Measurements from ENCODE around the gene EFHC2.
"Not testable (repeated sequence)": the region's sequence is repeated elsewhere in the genome, so short reads cannot be mapped to it uniquely, and the experiment has no call there.

The EFHC2 gene

DNA sequence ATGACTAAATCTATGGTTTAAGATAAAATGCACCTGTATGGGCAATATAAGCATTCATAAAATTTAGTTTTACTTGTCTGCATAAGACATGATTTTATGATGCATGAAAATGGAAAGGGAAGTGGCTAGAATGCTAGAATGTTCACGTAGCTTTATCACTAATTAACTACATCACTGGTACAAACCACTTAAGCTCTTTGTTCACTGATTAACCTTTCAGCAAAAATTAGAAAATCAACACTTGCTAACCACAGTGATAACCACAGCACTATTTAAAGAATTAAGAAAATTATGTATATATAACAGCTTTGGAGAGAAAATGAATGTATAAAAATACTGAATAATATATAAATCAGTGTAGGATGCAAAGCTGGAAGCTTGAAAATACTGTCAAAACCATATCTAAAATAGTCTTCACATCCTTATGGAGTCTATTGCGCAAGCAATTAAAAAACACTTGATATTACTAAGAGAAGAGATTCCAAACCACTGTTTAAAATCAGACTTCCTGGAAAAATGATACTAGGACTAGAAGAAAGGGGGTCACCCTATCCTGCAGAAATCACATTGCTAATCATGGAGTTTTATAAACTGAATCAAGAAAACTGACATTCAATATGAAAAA is 51.9 kb downstream of the EFHC2 start:
- DNase-seq, result peak; percentile 5

GRCh38 chrX:44290718-44291117 is 52.8 kb downstream of the EFHC2 start:
- no peak for DNase-seq

GRCh38 chrX:44282753-44283152 is 60.7 kb downstream of the EFHC2 start:
- no peak for DNase-seq

- no peak for DNase-seq
Observed at GRCh38 chrX:44280116-44280515, 63.4 kb downstream of the EFHC2 start.

DNA sequence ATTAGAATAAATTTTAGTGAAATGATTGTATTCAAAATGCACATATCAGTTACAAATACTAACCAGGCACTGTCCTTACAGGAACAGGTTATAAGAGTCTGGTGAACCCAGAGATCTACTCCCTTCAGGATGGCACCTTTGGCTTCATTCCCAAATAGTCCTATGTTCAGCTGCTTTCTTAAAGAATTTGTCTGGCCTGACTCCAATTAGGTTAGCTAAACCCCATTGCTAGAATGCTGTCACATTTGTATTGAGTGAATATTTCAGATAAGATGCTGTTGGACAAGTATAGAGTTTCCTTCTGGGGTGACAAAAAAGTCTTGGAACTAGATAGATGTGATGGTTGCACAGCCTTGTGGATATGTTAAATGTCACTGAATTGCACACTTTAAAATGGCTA is 69.4 kb downstream of the EFHC2 start:
- no peak for DNase-seq

- DNase-seq, result no peak
Observed at GRCh38 chrX:44267861-44268260, 75.6 kb downstream of the EFHC2 start.

- no peak for DNase-seq
Observed at GRCh38 chrX:44267116-44267515, 76.4 kb downstream of the EFHC2 start.

- no peak for DNase-seq
Observed at GRCh38 chrX:44265559-44265958, 77.9 kb downstream of the EFHC2 start.

DNA sequence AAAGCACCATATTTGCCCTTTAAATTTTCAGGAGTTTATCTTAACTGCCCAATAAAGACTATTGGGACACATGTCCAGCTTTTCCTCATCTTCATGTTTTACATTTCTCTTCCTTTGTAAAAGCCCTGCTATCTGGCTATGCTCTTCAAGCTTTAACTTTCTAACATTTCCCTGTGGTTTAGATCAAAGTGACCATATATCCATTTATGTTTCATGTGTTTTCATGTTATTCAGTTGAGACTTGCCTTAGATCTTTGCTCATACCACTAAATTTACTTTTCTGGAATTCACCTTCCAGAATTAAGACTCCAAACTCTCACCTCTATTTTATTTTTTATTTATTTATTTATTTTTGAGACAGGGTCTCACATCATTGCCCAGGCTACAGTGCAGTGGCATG is 78.5 kb downstream of the EFHC2 start:
- no peak for DNase-seq

DNA sequence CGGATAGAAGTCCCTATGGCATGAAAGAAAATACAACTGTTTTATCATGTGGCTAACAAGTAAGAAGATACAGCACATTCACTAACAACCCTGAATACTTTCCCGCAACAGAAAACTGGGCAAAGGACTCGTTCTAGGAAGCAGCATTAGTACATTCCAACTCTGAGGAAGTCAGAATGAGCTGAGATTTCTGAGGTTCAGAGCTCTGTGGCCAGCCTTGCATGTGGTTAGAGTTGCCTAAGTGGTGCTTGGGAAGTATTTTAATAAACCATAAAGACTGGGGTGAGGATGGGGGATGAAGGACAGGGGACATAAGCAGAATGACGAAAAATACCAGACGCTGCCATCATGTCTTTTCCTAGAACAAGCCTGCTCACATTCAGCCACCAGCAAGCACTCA is 82.2 kb downstream of the EFHC2 start:
- no peak for DNase-seq

- no peak for DNase-seq
Observed at GRCh38 chrX:44260609-44261008, 82.9 kb downstream of the EFHC2 start.

DNA sequence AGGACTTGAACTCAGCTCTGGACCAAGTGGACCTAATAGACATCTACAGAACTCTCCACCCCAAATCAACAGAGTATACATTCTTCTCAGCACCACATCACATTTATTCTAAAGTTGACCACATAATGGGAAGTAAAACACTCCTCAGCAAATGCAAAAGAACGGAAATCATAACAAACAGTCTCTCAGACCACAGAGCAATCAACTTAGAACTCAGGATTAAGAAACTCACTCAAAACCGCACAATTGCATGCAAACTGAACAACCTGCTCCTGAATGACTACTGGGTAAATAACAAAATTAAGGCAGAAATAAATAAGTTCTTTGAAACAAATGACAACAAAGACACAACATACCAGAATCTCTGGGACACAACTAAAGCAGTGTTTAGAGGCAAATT is 87.7 kb downstream of the EFHC2 start:
- DNase-seq, result not testable (repeated sequence)

DNA sequence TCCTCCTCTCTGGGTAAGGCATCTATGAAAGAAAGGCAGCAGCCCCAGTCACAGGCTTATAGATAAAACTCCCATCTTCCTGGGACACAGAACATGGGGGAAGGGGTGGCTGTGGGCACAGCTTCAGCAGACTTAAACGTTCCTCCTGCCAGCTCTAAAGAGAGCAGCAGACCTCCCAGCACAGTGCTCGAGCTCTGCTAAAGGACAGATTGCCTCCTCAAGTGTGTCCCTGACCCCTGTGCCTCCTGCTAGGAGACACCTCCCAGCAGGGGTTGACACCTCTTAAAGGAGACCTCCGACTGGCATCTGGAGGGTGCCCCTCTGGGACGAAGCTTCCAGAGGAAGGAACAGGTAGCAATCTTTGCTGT is 89.9 kb downstream of the EFHC2 start:
- no peak for DNase-seq

DNA sequence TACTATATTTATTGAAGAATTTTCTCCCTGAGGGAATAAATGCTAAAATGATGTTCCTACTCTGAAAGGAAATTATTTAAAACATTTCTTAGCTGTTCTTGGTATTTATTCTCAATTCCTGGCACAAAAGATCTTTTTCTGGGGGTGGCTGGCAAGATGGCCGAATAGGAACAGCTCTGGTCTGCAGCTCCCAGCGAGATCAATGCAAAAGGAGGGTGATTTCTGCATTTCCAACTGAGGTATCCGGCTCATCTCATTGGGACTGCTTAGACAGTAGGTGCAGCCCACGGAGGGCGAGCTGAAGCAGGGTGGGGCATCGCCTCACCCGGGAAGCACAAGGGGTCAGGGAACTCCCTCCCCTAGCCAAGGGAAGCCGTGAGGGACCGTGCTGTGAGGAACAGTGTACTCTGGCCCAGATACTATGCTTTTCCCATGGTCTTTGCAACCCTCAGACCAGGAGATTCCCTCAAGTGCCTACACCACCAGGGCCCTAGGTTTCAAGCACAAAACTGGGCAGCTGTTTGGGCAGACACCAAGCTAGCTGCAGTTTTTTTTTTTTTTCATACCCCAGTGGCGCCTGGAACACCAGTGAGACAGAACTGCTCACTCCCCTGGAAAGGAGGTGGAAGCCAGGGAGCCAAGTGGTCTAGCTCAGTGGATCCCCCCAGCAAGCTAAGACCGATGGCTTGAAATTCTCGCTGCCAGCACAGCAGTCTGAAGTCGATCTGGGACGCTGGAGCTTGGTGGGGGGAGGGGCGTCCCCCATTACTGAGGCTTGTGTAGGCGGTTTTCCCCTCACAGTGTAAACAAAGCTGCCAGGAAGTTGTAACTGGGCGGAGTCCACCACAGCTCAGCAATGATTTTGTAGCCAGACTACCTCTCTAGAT is 90.5 kb downstream of the EFHC2 start:
- DNase-seq, result peak; percentile 10

GRCh38 chrX:44247468-44247867 is 96.0 kb downstream of the EFHC2 start:
- no peak for DNase-seq

DNA sequence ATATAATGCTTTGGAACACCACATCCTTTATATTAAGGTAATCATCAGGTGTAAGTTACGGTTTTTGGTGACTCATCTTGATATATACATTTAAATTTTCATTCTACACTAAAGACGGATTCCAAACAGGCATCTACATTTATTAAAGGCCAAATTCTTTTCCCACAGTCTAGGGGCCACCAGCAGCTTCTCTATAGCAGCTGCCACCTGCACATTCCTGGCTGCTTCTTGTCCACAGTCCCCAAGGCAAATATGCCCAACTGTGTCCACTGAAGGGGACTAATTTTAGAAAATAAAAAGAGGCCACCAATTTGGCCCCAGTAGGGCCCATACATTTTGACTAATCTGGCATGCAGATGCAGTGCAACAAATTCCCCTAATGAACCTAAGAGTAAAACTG is 96.6 kb downstream of the EFHC2 start:
- no peak for DNase-seq

- no peak for DNase-seq
Observed at GRCh38 chrX:44245733-44246132, 97.7 kb downstream of the EFHC2 start.

DNA sequence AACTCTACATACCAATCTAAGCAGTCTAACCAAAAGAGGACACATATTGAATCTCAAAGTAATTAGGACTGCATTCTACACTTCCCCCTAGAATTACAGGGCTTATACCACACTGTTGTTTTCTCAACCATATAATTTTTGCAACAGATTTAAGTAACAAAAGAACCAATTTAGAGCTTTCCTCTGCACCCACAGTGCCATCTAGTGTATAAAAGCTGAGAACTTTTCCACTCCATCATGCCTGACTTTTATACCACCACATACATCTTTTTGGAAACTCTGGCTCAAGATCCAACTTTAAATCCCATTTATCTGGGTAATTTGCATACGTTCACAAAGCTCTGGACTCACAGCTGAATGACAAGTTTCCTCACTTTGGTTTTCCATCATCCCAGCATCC is 99.5 kb downstream of the EFHC2 start:
- peak; percentile 1 for DNase-seq

GRCh38 chrX:44241546-44241945 is 101.9 kb downstream of the EFHC2 start:
- no peak for DNase-seq

DNA sequence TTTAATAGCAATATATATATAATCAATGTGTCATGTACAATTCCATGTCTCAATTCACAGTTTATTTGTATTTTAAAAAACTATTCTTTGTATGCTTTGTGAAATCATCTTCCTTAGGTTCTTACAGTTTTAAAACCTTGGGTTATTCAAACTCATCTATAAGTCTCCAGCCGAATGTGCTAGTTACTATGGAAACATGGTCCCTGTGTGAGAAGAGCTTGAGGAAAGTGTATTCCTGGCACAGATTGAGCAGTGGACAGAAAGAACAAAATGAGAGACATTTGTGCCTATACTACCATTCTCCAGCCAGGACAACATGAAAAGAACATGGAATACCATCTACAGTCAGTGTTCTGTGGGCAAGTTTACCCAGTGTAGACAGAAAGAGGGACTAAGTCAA is 103.4 kb downstream of the EFHC2 start:
- DNase-seq, result no peak

DNA sequence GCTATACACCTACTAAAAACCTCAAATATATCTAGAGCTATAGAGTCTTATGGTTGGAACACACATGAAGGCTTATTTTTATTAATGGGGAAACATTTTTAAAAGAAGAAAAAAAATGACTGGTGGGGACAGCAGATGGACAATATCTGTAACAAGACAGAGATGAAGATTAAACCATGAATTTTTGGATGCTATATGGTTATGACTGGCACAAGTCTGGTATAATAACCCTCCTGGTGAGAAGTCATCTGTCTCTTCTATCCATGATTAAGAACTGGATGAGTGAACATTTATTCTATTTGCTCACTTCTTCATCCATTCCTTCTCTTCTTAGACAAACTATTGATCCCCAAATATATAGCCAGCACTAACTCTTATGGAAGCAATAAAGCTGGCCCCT is 104.4 kb downstream of the EFHC2 start:
- no peak for DNase-seq

DNA sequence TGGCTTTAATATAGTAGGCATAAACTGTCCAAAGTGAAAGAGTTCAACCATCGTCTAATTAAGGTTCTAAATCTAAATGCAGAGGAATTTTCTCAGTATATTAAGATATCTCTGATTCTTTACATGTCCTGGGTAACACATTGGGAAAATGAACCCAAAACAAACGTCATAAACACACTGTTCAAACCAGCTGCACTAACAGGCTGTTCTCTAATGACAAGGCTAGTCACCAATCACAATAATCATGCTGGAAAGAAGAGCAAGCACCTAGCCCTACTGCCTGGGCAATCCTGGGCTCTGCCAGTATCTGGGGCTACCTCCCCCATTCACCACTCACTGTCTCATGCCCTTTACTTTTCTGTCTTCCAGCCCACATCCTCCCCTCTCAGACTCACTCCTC is 107.9 kb downstream of the EFHC2 start:
- DNase-seq, result no peak

DNA sequence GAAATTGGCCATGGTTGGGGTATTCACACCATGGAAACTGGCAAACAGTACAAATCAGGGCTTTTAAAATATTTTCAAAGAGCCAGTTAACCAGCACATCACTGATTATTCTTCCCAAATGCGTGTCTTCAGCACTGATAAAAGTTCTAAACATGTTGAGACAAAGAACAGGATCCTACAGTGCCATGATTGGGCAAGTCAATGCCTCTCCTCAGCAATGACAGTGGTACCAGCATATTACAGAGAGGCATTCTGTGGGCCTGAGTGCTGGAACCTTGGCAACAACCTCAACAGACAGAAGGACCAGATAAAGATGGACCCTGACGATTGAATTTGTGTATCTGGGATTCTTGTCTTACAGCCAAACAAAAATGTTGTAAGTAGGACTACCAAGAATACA is 108.9 kb downstream of the EFHC2 start:
- DNase-seq, result no peak

- no peak for DNase-seq
Observed at GRCh38 chrX:44234116-44234515, 109.4 kb downstream of the EFHC2 start.

DNA sequence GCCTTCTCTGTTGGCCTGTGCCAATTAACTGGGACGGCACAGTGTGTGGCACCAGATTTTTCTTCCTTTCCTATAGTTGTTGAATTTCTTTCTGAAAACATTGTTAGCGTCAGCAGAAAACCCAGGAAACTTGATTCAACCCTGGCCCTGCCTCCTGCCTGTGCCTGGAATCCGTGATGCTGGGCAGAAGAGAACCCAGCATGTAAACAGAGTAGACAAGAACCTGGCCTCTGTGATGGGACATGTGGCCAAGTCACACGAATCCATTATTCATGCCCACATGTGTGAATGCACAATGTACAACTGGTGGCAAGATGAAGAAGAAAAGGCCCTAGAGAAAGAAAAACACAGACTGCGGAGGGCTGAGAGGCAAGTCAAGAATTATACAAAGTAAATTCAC is 111.4 kb downstream of the EFHC2 start:
- DNase-seq, result no peak

Measured in kidney glomerular epithelial cell (primary cell).